RWPE1 (cell line): ENCODE results near the gene BTF3.
"Not testable (repeated sequence)": the region's sequence is repeated elsewhere in the genome, so short reads cannot be mapped to it uniquely, and the experiment has no call there.

ENCODE experiments used
- CTCF ChIA-PET: fragments of 350-600 bp; sonication (Branson Sonifier 250); formaldehyde crosslinking; extraction: SDS; loops from one replicate; lab custom pipeline; 2021; lab: Yijun Ruan, JAX
- POLR2A ChIA-PET: fragments of 400-600 bp; formaldehyde crosslinking; extraction: SDS; loops from one replicate; lab custom pipeline; 2020; ENCODE audit warnings: antibody characterized with exemption; ENCODE audit not compliant: low non-redundant PET; lab: Yijun Ruan, JAX
- DNase-seq: peaks from one replicate; pipeline ENCODE4 v3.0.0; 2012; ENCODE audit warnings: low spot score
- H3K27ac ChIP-seq: fragments of 450-650 bp; 2 replicates; pipeline ENCODE4 v1.5.1; 2017
- TF ChIP-seq, protein P1 (sequence below): fragments of 450-650 bp; conservative IDR thresholded peaks from 2 replicates; pipeline ENCODE4 v1.5.1; 2017; ENCODE audit warnings: low read depth, mild to moderate bottlenecking

BTF3 gene

DNA sequence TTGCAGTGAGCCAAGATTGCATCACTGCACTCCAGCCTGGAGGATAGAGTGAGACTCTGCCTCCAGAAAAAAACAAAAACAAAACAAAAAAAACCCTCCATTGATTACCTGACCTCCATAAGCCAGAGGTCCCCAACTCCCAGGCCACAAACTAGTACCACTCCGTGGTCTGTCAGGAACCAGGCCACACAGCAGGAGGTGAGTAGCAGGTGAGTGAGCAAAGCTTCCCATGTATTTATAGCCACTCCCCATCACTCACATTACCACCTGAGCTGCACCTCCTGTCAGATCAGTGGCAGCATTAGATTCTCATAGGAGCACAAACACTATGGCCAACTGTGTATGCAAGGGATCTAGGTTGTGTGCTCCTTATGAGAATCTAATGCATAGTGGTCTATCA is 13.7 kb upstream of the BTF3 start:
- no peak overlapping the region for H3K27ac ChIP-seq
- no peak for DNase-seq
- POLR2A ChIA-PET: no interaction called here
- TF ChIP-seq, protein P1, sequence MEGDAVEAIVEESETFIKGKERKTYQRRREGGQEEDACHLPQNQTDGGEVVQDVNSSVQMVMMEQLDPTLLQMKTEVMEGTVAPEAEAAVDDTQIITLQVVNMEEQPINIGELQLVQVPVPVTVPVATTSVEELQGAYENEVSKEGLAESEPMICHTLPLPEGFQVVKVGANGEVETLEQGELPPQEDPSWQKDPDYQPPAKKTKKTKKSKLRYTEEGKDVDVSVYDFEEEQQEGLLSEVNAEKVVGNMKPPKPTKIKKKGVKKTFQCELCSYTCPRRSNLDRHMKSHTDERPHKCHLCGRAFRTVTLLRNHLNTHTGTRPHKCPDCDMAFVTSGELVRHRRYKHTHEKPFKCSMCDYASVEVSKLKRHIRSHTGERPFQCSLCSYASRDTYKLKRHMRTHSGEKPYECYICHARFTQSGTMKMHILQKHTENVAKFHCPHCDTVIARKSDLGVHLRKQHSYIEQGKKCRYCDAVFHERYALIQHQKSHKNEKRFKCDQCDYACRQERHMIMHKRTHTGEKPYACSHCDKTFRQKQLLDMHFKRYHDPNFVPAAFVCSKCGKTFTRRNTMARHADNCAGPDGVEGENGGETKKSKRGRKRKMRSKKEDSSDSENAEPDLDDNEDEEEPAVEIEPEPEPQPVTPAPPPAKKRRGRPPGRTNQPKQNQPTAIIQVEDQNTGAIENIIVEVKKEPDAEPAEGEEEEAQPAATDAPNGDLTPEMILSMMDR: no peak
- CTCF ChIA-PET: interaction anchor here (1.1 kb wide), 1 partner anchor 268 kb away, joined by 5 read pairs; no protein-coding TSS in a partner anchor

DNA sequence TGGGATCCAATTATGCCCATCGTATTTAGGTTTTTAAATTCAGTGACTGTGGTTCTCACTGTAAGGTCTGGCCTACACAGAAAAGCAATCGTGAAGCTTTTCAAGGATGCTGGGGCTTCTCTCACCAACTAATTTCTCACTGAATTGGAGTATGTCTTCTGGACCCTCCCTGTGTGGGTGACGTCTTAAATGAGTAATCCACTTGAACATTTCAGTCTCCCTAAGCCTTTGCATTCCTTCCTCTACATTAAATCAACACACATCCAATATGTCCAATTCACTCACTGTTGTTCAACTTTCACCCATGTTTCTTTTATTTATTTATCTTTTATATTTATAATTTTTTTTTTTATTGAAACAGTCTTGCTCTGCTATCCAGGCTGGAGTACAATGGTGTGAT is 12.5 kb upstream of the BTF3 start:
- CTCF ChIA-PET: interaction anchor here (1.1 kb wide), 1 partner anchor 269 kb away, joined by 5 read pairs; no protein-coding TSS in a partner anchor
- TF ChIP-seq, protein P1: no peak
- POLR2A ChIA-PET: no interaction called here
- no peak overlapping the region for H3K27ac ChIP-seq
- no peak for DNase-seq

DNA sequence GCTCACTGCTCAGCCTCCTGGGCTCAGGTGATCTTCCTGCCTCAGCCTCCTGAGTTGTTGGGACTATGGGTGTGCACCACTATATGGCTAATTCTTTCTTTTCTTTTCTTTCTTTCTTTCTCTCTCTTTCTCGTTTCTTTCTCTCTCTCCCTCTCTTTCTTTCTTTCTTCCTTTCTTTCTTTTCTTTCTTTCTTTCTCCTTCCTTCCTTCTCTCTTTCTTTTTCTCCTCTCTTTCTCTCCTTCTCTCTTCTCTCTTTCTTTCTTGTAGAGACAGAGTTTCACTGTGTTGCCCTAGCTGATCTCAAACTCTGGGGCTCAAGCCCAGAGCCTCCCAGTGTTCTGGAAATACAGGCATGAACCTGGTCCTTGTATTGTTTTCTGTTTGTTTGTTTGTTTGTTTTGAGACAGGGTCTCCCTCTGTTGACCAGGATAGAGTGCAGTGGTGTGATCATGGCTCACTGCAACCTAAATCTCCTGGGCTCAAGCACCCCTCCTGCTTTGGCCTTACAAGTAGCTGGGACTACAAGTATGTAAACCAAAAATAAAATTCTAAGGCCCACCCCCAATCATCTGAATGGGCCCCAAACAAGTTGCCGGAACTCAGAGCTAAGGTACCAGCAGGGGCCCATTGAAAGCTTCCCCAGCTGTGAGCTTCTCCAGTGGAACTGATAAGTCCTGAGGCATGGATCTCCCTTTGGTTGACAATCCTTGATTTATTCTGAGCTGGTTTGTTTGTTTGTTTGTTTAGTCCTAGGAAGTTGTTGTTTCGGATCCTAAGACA is 11.9 kb upstream of the BTF3 start:
- DNase-seq: no peak
- H3K27ac ChIP-seq: no peak overlapping the region
- TF ChIP-seq, protein P1: no peak
- ChIA-PET CTCF (interaction anchor here (1.0 kb wide), 1 partner anchor 10 kb away, joined by 5 read pairs; no protein-coding TSS in a partner anchor), POLR2A (no interaction called here)

DNA sequence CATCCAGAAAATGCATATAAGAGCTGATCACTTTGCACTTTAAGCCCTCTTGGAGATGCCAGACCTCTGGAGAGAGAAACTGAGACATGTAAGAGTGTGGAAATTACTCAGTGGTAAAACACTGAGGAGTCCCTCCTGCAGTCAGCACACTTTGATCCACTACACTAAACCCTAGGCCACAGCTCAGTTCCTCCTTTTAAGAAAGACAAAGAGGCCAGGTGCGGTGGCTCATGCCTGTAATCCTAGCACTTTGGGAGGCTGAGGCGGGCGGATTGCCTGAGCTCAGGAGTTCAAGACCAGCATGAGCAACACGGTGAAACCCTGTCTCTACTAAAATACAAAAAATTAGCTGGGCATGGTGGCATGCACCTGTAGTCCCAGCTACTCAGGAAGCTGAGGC is 11.0 kb upstream of the BTF3 start:
- H3K27ac ChIP-seq, DNase-seq: not testable (repeated sequence)
- ChIA-PET CTCF (interaction anchor here (0.6 to 1.1 kb wide), 6 partner anchors 9 to 1286 kb away, joined by 3 to 5 read pairs (median 4); no protein-coding TSS in a partner anchor), POLR2A (interaction anchor here (0.6 kb wide), 1 partner anchor 76 kb away, joined by 3 read pairs; no protein-coding TSS in a partner anchor)

DNA sequence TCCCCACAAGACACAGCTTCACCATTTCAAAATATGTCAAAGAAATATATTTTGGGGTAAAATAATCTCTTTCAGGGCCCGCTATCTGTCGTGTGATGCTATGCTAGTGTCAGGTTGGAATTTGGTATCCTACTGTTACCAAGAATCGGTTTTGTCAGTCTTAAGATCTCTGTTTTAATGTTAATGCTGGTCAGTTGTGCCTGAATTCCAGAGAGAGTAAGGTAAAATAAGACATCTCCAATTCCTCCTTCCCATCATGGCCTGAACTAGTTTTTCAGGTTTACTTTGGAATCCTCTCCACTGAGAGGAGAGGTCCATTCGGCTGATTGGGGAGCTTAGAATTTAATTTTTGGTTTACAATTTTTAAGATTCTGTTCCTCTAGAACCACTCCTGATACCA is 10.4 kb upstream of the BTF3 start:
- CTCF ChIA-PET: interaction anchor here (1.1 kb wide), 1 partner anchor 33 kb away, joined by 5 read pairs; no protein-coding TSS in a partner anchor
- POLR2A ChIA-PET: interaction anchor here (0.6 kb wide), 1 partner anchor 76 kb away, joined by 3 read pairs; no protein-coding TSS in a partner anchor
- TF ChIP-seq, protein P1: no peak
- no peak for DNase-seq
- no peak overlapping the region for H3K27ac ChIP-seq

DNA sequence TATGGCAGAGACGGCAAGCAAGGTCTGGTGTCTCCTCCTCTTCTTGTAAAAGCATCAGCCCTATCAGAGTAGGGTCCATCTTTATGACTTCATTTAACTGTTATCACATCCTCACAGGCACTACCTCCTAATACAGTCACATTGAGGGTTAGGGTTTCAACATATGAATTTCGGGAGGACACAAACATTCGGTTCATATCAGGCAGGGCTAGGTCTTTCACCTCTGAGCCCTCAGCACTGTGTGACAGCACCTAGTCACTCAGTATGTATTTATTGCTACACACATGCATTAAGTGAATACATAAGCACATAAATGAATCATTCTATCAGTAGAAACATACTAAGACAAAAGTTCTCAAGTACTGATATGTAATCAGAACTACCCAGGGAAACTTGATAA is 9.4 kb upstream of the BTF3 start:
- ChIA-PET POLR2A (no interaction called here), CTCF (no interaction called here)
- no peak for DNase-seq
- no peak overlapping the region for H3K27ac ChIP-seq
- TF ChIP-seq, protein P1: no peak

DNA sequence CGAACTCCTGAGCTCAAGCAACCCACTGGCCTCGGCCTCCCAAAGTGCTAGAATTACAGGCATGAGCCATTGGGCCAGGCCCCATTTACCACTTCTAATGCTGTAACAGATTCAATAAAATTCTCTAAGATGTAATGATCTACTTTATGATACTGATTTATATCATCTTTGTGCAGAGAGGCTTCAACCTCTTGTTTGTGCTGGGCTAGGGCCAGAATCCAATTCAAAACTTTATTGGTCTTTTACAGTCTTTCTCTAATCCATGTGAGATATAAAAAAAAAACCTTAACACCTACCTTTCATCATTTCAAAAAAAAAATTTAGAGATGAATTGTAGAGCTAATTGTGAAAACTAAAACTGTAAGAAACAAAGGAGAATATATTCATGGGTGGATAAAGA is 8.2 kb upstream of the BTF3 start:
- no peak for DNase-seq
- H3K27ac ChIP-seq: no peak overlapping the region
- POLR2A ChIA-PET: no interaction called here
- CTCF ChIA-PET: interaction anchor here (0.6 kb wide), 1 partner anchor 8 kb away, joined by 3 read pairs; the partner anchor contains the start of gene BTF3
- TF ChIP-seq, protein P1: no peak
